Lower leg skin (tissue), 4 donors: ENCODE data around the gene CLSTN2. TPM values are rescaled to one million over a fixed set of nuclear protein-coding genes. Genes with fewer than 3 reads are reported as not detected.

Experiments used
- DNase-seq, 2 donors: peaks; one replicate each; pipeline ENCODE4 v3.0.0-alpha.2; 2019; ENCODE audit warnings: low spot score in 2 of 2
- H3K4me3 ChIP-seq: fragments of 200-600 bp; sonication (generic); 2 replicates; pipeline ENCODE4 v1.5.1; 2017; ENCODE audit warnings: mild to moderate bottlenecking, low read depth; ENCODE audit not compliant: poor library complexity, severe bottlenecking
- CTCF ChIP-seq, 3 donors: fragments of 450-650 bp; IDR thresholded peaks; one replicate each; pipeline ENCODE4 v1.5.1; 2016; ENCODE audit warnings: antibody characterized with exemption in 3 of 3, mild to moderate bottlenecking in 3 of 3, moderate library complexity in 2 of 3
- POLR2A ChIP-seq, 2 donors: fragments of 450-650 bp; IDR thresholded peaks; one replicate each; pipeline ENCODE4 v1.6.1; 2016 to 2017; ENCODE audit warnings: antibody characterized with exemption in 2 of 2, mild to moderate bottlenecking in 1 of 2, moderate library complexity in 1 of 2
- WGBS, 2 donors: methylation state at CpG; one replicate each; pipeline ENCODE4 v1.1.5; 2018; 5-methylcytosine and 5-hydroxymethylcytosine counted together
- intact Hi-C: fragments of 100-400 bp; cut with DNase I; formaldehyde crosslinking; loops from one replicate; pipeline ENCODE4 v1.15.0; 2023; ENCODE audit warnings: low total_unique reads
- total RNA-seq, 4 donors: library from RNA; depleted of rRNA; stranded (reverse); fragments of >200 nt; gene quantifications; one replicate each; pipeline ENCODE4 v1.1.0, GENCODE V29; 2016

CLSTN2 gene
- total RNA-seq, 4 donors from 2014 or later = 3.1 to 7.9 (median 4.7) TPM

- H3K4me3 ChIP-seq = no peak overlapping the region
- DNase-seq = no peak
- no peak for TF ChIP-seq POLR2A (IDR thresholded peaks at IDR 0.05)
- TF ChIP-seq CTCF (IDR thresholded peaks at IDR 0.05) = no peak
- intact Hi-C loops = no loop called here
Measured at GRCh38 chr3:140004271-140004670, 69.3 kb downstream of the CLSTN2 start.

- no peak overlapping the region for H3K4me3 ChIP-seq
- TF ChIP-seq POLR2A (IDR thresholded peaks at IDR 0.05) = no peak
- no peak for TF ChIP-seq CTCF (IDR thresholded peaks at IDR 0.05)
- DNase-seq = no peak
- intact Hi-C loops = no loop called here
- WGBS, 2 donors = 42 to 44% methylated on average over 2 of the region's 2 CpGs
Measured at GRCh38 chr3:140006331-140006730, 71.3 kb downstream of the CLSTN2 start.

GRCh38 chr3:140007081-140007480 lies 72.1 kb downstream of the CLSTN2 start:
- DNase-seq = no peak
- no peak overlapping the region for H3K4me3 ChIP-seq
- intact Hi-C loops = no loop called here
- WGBS, 2 donors = 88 to 89% methylated on average over 4 of the region's 4 CpGs
- no peak for TF ChIP-seq CTCF (IDR thresholded peaks at IDR 0.05)

- WGBS, 2 donors = 77 to 85% methylated on average over 7 of the region's 7 CpGs
- H3K4me3 ChIP-seq = no peak overlapping the region
- TF ChIP-seq CTCF (IDR thresholded peaks at IDR 0.05) = no peak
- TF ChIP-seq POLR2A (IDR thresholded peaks at IDR 0.05) = no peak
- no peak for DNase-seq
- intact Hi-C loops = no loop called here
Measured at GRCh38 chr3:140007911-140008869, 73.2 kb downstream of the CLSTN2 start.

GRCh38 chr3:140010391-140010790 lies 75.4 kb downstream of the CLSTN2 start:
- intact Hi-C loops = no loop called here
- WGBS, 2 donors = 50 to 65% methylated on average over 2 of the region's 2 CpGs

More at GRCh38 chr3:140010391-140010790, 75.4 kb downstream of the CLSTN2 start:
- no peak for DNase-seq
- TF ChIP-seq POLR2A (IDR thresholded peaks at IDR 0.05) (no peak), CTCF (IDR thresholded peaks at IDR 0.05) (no peak)
- H3K4me3 ChIP-seq = no peak overlapping the region
